GM10266 (cell line): Measurements from ENCODE around the gene CUL1.

Source experiments
- DNase-seq: peaks from one replicate; pipeline ENCODE4 v3.0.0; 2012; ENCODE audit errors: extremely low spot score
- TF ChIP-seq, protein P1 (sequence below): IDR thresholded peaks from 2 replicates; pipeline ENCODE4 v1.5.1; 2012; ENCODE audit warnings: mild to moderate bottlenecking, low read depth; ENCODE audit not compliant: control insufficient read depth, insufficient read depth; ENCODE audit errors: missing control alignments

CUL1 gene

DNA sequence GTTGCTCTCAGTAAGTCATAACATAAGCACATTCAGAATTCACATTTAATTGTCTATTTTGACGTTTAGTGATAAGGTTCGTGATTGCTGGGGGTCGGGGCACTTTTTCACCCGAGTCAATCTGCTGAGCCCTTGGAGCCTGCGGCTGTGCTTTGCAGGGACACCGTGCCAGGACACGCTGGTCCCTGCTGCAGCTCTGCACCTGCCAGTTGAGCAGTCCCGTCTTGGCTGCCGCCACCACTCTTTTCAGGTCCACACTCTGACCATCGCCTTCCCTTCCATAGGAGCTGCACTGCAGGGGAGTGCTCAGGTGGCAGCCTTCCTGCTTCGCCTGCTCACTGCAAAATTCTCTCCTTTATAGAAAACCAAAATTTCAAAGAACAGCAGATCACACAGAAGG, 36.4 kb downstream of the CUL1 start:
- no peak for DNase-seq
- TF ChIP-seq, protein P1, sequence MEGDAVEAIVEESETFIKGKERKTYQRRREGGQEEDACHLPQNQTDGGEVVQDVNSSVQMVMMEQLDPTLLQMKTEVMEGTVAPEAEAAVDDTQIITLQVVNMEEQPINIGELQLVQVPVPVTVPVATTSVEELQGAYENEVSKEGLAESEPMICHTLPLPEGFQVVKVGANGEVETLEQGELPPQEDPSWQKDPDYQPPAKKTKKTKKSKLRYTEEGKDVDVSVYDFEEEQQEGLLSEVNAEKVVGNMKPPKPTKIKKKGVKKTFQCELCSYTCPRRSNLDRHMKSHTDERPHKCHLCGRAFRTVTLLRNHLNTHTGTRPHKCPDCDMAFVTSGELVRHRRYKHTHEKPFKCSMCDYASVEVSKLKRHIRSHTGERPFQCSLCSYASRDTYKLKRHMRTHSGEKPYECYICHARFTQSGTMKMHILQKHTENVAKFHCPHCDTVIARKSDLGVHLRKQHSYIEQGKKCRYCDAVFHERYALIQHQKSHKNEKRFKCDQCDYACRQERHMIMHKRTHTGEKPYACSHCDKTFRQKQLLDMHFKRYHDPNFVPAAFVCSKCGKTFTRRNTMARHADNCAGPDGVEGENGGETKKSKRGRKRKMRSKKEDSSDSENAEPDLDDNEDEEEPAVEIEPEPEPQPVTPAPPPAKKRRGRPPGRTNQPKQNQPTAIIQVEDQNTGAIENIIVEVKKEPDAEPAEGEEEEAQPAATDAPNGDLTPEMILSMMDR: no peak

GRCh38 chr7:148735967-148736366, 37.3 kb downstream of the CUL1 start:
- TF ChIP-seq, protein P1: no peak

GRCh38 chr7:148738737-148739535, 40.2 kb downstream of the CUL1 start:
- DNase-seq: no peak
- TF ChIP-seq, protein P1: no peak

More at GRCh38 chr7:148735967-148736366, 37.3 kb downstream of the CUL1 start:
- no peak for DNase-seq

- TF ChIP-seq, protein P1: no peak
- no peak for DNase-seq
Measured at GRCh38 chr7:148746135-148746534, 47.4 kb downstream of the CUL1 start.

- DNase-seq: no peak
- TF ChIP-seq, protein P1: no peak
Measured at GRCh38 chr7:148747274-148747673, 48.6 kb downstream of the CUL1 start.

DNA sequence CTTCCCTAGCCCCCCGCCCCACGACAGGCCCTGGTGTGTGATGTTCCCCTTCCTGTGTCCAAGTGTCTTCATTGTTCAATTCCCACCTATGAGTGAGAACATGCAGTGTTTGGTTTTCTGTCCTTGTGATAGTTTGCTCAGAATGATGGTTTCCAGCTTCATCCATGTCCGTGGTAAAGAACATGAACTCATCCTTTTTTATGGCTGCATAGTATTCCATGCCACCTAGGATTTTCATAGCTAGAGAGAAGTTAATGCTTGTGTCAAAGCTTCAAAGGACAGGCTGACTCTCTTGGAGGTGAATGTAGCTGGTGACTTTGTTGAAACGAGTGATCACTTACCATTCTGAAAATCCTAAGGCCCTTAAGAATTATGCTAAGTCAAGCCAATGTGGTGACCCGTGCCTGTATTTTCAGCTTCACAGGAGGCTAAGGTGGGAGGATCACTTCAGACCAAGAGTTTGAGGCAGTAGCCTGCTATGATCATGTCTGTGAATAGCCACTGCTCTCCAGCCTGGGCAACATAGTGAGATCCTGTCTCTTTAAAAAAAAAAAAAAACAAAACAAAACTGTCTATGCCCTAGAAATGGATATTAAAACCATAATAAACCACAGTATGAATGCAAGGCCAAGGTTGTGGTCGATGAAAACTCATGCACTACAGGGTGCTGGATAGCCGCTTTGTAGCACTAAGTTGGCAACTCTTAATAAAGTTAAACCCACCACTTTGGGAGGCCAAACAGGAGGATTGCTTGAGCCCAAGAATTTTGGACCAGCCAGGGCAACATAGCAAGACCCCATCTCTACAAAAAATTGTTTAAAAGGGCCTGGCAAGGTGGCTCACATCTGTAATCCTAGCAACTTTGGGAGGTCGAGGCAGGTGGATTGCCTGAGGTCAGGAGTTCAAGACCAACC, 52.0 kb downstream of the CUL1 start:
- no peak for DNase-seq
- TF ChIP-seq, protein P1: no peak

GRCh38 chr7:148753224-148753623, 54.5 kb downstream of the CUL1 start:
- TF ChIP-seq, protein P1: no peak
- DNase-seq: no peak
